Liver (tissue), 9 donors: ENCODE data around the gene TEDC2. TPM values are rescaled to one million over a fixed set of nuclear protein-coding genes. Genes with fewer than 3 reads are reported as not detected.

Experiments
- DNase-seq: peaks from one replicate; pipeline ENCODE4 v3.0.0-alpha.2; 2017; ENCODE audit warnings: low spot score
- H3K27ac ChIP-seq, 2 donors: one replicate each; pipeline ENCODE4 v1.7.0; 2013; ENCODE audit warnings: inconsistent platforms in 2 of 2, low read length in 2 of 2, control low read depth in 1 of 2, low read depth in 1 of 2, mild to moderate bottlenecking in 1 of 2
- H3K27me3 ChIP-seq, 4 donors: one replicate each; pipeline versions ENCODE4 v1.6.1 to v1.7.0; 2013; ENCODE audit warnings: low read length in 3 of 4, inconsistent platforms in 1 of 4, mild to moderate bottlenecking in 1 of 4, moderate library complexity in 1 of 4; ENCODE audit not compliant: control insufficient read depth in 4 of 4, insufficient read depth in 4 of 4
- H3K36me3 ChIP-seq, 4 donors: one replicate each; pipeline versions ENCODE4 v1.6.1 to v1.7.0; 2013; ENCODE audit warnings: low read length in 3 of 4, mild to moderate bottlenecking in 3 of 4, low read depth in 1 of 4, moderate library complexity in 1 of 4; ENCODE audit not compliant: control insufficient read depth in 4 of 4, insufficient read depth in 3 of 4
- H3K4me1 ChIP-seq, 4 donors: one replicate each; pipeline versions ENCODE4 v1.6.1 to v1.7.0; 2013; ENCODE audit warnings: low read length in 3 of 4, mild to moderate bottlenecking in 3 of 4, moderate library complexity in 1 of 4; ENCODE audit not compliant: control insufficient read depth in 4 of 4, insufficient read depth in 4 of 4
- H3K4me3 ChIP-seq, 3 donors: one replicate each; pipeline versions ENCODE4 v1.6.1 to v1.7.0; 2013; ENCODE audit warnings: low read length in 3 of 3, control low read depth in 1 of 3, low read depth in 1 of 3, mild to moderate bottlenecking in 1 of 3
- H3K9ac ChIP-seq, 2 donors: one replicate each; pipeline ENCODE4 v1.7.0; 2013; ENCODE audit warnings: low read length in 2 of 2, mild to moderate bottlenecking in 2 of 2, moderate library complexity in 2 of 2, control low read depth in 1 of 2, low read depth in 1 of 2
- H3K9me3 ChIP-seq, 4 donors: one replicate each; pipeline versions ENCODE4 v1.6.1 to v1.7.0; 2013; ENCODE audit warnings: low read length in 3 of 4; ENCODE audit not compliant: control insufficient read depth in 4 of 4
- CTCF ChIP-seq: fragments of 150-350 bp; IDR thresholded peaks from 2 replicates; pipeline ENCODE4 v1.5.1; 2017; ENCODE audit warnings: improper control_type of control experiment, low read depth, low read length; ENCODE audit not compliant: missing input control
- EGR1 ChIP-seq, 2 donors: IDR thresholded peaks; 2 replicates each; pipeline ENCODE4 v1.6.1; 2016 to 2018; ENCODE audit warnings: antibody characterized with exemption in 2 of 2, low read depth in 2 of 2
- FOXA1 ChIP-seq: IDR thresholded peaks from 2 replicates; pipeline ENCODE4 v1.6.1; 2016; ENCODE audit warnings: antibody characterized with exemption
- FOXA2 ChIP-seq: IDR thresholded peaks from 2 replicates; pipeline ENCODE4 v1.6.1; 2016; ENCODE audit warnings: antibody characterized with exemption
- GABPA ChIP-seq, 2 donors: IDR thresholded peaks in 1 of 2; conservative IDR thresholded peaks in 1 of 2; 2 replicates each; pipeline ENCODE4 v1.6.1; 2016; ENCODE audit warnings: antibody characterized with exemption in 2 of 2, mild to moderate bottlenecking in 1 of 2, moderate library complexity in 1 of 2
- HNF4A ChIP-seq, 2 donors: conservative IDR thresholded peaks; 2 replicates each; pipeline ENCODE4 v1.6.1; 2016; ENCODE audit warnings: antibody characterized with exemption in 2 of 2, mild to moderate bottlenecking in 2 of 2
- HNF4G ChIP-seq: IDR thresholded peaks from 2 replicates; pipeline ENCODE4 v1.6.1; 2016; ENCODE audit warnings: antibody characterized with exemption
- JUND ChIP-seq, 2 donors: IDR thresholded peaks; 2 replicates each; pipeline ENCODE4 v1.6.1; 2016; ENCODE audit warnings: antibody characterized with exemption in 2 of 2
- MAX ChIP-seq: IDR thresholded peaks from 2 replicates; pipeline ENCODE4 v1.6.1; 2016; ENCODE audit warnings: antibody characterized with exemption
- NR2F2 ChIP-seq: IDR thresholded peaks from 2 replicates; pipeline ENCODE4 v1.6.1; 2016; ENCODE audit warnings: antibody characterized with exemption
- RAD21 ChIP-seq, 2 donors: IDR thresholded peaks; 2 replicates each; pipeline ENCODE4 v1.6.1; 2016; ENCODE audit warnings: antibody characterized with exemption in 2 of 2, mild to moderate bottlenecking in 2 of 2
- RXRA ChIP-seq, 2 donors: IDR thresholded peaks; 2 replicates each; pipeline ENCODE4 v1.6.1; 2017 to 2018; ENCODE audit warnings: antibody characterized with exemption in 2 of 2, mild to moderate bottlenecking in 1 of 2
- SP1 ChIP-seq: IDR thresholded peaks from 2 replicates; pipeline ENCODE4 v1.6.1; 2018; ENCODE audit warnings: antibody characterized with exemption, mild to moderate bottlenecking
- TAF1 ChIP-seq: conservative IDR thresholded peaks from 2 replicates; pipeline ENCODE4 v1.6.1; 2016; ENCODE audit warnings: antibody characterized with exemption, mild to moderate bottlenecking
- YY1 ChIP-seq: IDR thresholded peaks from 2 replicates; pipeline ENCODE4 v1.6.1; 2016; ENCODE audit warnings: antibody characterized with exemption, mild to moderate bottlenecking
- WGBS: extraction: QIAGEN DNeasy Blood & Tissue Kit; methylation state at CpG from one replicate; pipeline ENCODE4 v1.1.7; 2013; 5-methylcytosine and 5-hydroxymethylcytosine counted together
- polyA plus RNA-seq, 2 donors: library from polyadenylated mRNA; stranded (reverse) in 1 of 2; unstranded in 1 of 2; fragments of 200-250 nt in 1 of 2; fragments of >200 nt in 1 of 2; fragmentation: Nextera tagmentation in 1 of 2; extraction: Ambion mirVana in 1 of 2; gene quantifications; one replicate each; pipeline versions ENCODE4 v1.2.1 to v1.2.3, GENCODE V29; 2013 to 2015
- total RNA-seq, 2 donors: library from RNA; depleted of rRNA; stranded (reverse); fragments of >200 nt; gene quantifications; one replicate each; pipeline ENCODE4 v1.2.3, GENCODE V29; 2014
- TF ChIP-seq, protein P1 (sequence below): IDR thresholded peaks from 2 replicates; pipeline ENCODE4 v1.6.1; 2016; ENCODE audit warnings: antibody characterized with exemption, mild to moderate bottlenecking
- TF ChIP-seq, protein P2 (sequence below): IDR thresholded peaks from 2 replicates; pipeline ENCODE4 v1.6.1; 2016; ENCODE audit warnings: antibody characterized with exemption
- TF ChIP-seq, protein P3 (sequence below): IDR thresholded peaks from 2 replicates; pipeline ENCODE4 v1.6.1; 2016; ENCODE audit warnings: antibody characterized with exemption
- donor health status: healthy.
- donor health status: healthy.
- donor health status: healthy.
- donor health status: healthy.
- donor health status: healthy.

TEDC2 gene
- total and polyA plus RNA-seq, 4 donors: 0.71 to 6.7 (median 1.1) TPM

DNA sequence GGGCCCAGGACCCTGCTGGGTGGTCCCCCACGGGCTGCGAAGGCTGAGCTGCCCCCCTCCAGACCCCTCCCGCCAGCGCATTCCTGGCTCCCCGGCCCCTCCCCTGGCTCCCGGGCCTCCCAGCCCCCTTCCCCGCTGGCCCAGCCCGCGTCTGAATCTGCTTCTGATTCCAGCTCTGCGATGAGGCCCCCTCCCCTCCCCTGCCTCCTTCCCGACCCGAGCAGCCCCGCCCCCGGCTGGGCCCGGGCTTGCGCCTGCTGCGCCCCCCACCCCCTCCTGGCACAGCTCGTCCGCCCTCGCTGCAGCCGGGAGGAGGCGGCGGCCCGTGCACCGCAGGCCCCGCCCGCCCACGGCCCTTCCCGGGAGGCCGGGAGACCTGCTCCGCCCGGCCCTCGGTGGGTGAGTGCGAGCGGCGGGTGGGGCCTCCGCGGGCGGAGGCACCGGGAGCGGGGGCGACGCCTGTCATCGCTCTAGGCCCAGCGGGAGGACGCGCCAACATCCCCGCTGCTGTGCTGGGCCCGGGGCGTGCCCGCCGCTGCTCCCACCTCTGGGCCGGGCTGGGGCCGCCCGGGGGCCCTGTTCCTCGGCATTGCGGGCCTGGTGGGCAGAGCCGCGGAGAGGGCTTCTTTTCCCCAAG lies 11.2 kb downstream of the TEDC2 start, which contains the start of gene NTN3:
Gene NTN3, plus strand, starts transcription at position 282 of the 637 bp plus-strand sequence. CDS start 405 bp downstream, outside the sequence.
- WGBS: 3% methylated on average over 59 of the region's 59 CpGs
- no peak for TF ChIP-seq HNF4G
- TF ChIP-seq GABPA (IDR thresholded peaks at IDR 0.05 in 1 of 2, conservative IDR thresholded peaks at IDR 0.05 in 1 of 2): no peak
- TF ChIP-seq EGR1 (IDR thresholded peaks at IDR 0.05; ENCODE audit: low read depth in 2 of 2): no peak
- no peak for TF ChIP-seq JUND (IDR thresholded peaks at IDR 0.05)
- TF ChIP-seq CTCF: no peak
- no peak for TF ChIP-seq TAF1
- TF ChIP-seq YY1: no peak
- TF ChIP-seq MAX: no peak
- H3K4me3 ChIP-seq: peak within 1 kb of the TSS in 2 of 3 donors; percentile 11 to 30
- no peaks in the 10 kb centered on the region for H3K9me3 ChIP-seq
- H3K36me3 ChIP-seq: no peaks in the 10 kb centered on the region
- no peak within 1 kb of the TSS for H3K9ac ChIP-seq
- peaks cover 44 to 75% (median 56%) of the 10 kb centered on the region in 4 donors for H3K4me1 ChIP-seq
- no peak for DNase-seq
- H3K27me3 ChIP-seq: no peaks in the 10 kb centered on the region
- peak within 1 kb of the TSS; percentile 45 to 74 for H3K27ac ChIP-seq

GRCh38 chr16:2471653-2472487 lies 12.0 kb downstream of the TEDC2 start:
- Histone ChIP-seq H3K27ac (peak overlapping the region; percentile 45 to 74), H3K9ac (no peak overlapping the region), H3K4me3 (peak overlapping the region in 2 of 3 donors; percentile 11 to 30), H3K9me3 (no peaks in the 10 kb centered on the region), H3K4me1 (peaks cover 48 to 82% (median 60%) of the 10 kb centered on the region in 4 donors), H3K36me3 (no peaks in the 10 kb centered on the region), H3K27me3 (no peaks in the 10 kb centered on the region)
- TF ChIP-seq RAD21 (IDR thresholded peaks at IDR 0.05): no peak
- TF ChIP-seq NR2F2: no peak
- no peak for TF ChIP-seq MAX
- TF ChIP-seq GABPA (IDR thresholded peaks at IDR 0.05 in 1 of 2, conservative IDR thresholded peaks at IDR 0.05 in 1 of 2): no peak
- TF ChIP-seq TAF1: no peak
- peak; percentile 78 for TF ChIP-seq SP1
- TF ChIP-seq EGR1 (IDR thresholded peaks at IDR 0.05; ENCODE audit: low read depth in 2 of 2): peak in 1 of 2 donors; percentile 27
- no peak for TF ChIP-seq HNF4G
- TF ChIP-seq YY1: peak; percentile 91
- no peak for TF ChIP-seq JUND (IDR thresholded peaks at IDR 0.05)
- no peak for TF ChIP-seq FOXA1
- TF ChIP-seq HNF4A (conservative IDR thresholded peaks at IDR 0.05): peak; percentile 78 to 86
- TF ChIP-seq FOXA2: no peak
- no peak for TF ChIP-seq CTCF
- TF ChIP-seq RXRA (IDR thresholded peaks at IDR 0.05): peak in 1 of 2 donors; percentile 49
- TF ChIP-seq, protein P1, sequence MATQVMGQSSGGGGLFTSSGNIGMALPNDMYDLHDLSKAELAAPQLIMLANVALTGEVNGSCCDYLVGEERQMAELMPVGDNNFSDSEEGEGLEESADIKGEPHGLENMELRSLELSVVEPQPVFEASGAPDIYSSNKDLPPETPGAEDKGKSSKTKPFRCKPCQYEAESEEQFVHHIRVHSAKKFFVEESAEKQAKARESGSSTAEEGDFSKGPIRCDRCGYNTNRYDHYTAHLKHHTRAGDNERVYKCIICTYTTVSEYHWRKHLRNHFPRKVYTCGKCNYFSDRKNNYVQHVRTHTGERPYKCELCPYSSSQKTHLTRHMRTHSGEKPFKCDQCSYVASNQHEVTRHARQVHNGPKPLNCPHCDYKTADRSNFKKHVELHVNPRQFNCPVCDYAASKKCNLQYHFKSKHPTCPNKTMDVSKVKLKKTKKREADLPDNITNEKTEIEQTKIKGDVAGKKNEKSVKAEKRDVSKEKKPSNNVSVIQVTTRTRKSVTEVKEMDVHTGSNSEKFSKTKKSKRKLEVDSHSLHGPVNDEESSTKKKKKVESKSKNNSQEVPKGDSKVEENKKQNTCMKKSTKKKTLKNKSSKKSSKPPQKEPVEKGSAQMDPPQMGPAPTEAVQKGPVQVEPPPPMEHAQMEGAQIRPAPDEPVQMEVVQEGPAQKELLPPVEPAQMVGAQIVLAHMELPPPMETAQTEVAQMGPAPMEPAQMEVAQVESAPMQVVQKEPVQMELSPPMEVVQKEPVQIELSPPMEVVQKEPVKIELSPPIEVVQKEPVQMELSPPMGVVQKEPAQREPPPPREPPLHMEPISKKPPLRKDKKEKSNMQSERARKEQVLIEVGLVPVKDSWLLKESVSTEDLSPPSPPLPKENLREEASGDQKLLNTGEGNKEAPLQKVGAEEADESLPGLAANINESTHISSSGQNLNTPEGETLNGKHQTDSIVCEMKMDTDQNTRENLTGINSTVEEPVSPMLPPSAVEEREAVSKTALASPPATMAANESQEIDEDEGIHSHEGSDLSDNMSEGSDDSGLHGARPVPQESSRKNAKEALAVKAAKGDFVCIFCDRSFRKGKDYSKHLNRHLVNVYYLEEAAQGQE: no peak
- TF ChIP-seq, protein P2, sequence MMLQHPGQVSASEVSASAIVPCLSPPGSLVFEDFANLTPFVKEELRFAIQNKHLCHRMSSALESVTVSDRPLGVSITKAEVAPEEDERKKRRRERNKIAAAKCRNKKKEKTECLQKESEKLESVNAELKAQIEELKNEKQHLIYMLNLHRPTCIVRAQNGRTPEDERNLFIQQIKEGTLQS: no peak
- TF ChIP-seq, protein P3, sequence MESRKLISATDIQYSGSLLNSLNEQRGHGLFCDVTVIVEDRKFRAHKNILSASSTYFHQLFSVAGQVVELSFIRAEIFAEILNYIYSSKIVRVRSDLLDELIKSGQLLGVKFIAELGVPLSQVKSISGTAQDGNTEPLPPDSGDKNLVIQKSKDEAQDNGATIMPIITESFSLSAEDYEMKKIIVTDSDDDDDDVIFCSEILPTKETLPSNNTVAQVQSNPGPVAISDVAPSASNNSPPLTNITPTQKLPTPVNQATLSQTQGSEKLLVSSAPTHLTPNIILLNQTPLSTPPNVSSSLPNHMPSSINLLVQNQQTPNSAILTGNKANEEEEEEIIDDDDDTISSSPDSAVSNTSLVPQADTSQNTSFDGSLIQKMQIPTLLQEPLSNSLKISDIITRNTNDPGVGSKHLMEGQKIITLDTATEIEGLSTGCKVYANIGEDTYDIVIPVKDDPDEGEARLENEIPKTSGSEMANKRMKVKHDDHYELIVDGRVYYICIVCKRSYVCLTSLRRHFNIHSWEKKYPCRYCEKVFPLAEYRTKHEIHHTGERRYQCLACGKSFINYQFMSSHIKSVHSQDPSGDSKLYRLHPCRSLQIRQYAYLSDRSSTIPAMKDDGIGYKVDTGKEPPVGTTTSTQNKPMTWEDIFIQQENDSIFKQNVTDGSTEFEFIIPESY: no peak
- 22% methylated on average over 61 of the region's 61 CpGs for WGBS
- no peak for DNase-seq
